Activated CD4-positive, alpha-beta memory T cell treated with anti-CD3 and anti-CD28 coated beads for 36 hours (primary cell): ENCODE data around the gene ZNF559. TPM values are rescaled to one million over a fixed set of nuclear protein-coding genes. Genes with fewer than 3 reads are reported as not detected.
"Not testable (repeated sequence)": the region's sequence is repeated elsewhere in the genome, so short reads cannot be mapped to it uniquely, and the experiment has no call there.

Experiments used
- CTCF ChIA-PET: fragments of 350-600 bp; sonication (Branson Sonifier 250); formaldehyde crosslinking; loops from one replicate; lab custom pipeline; 2021; ENCODE audit warnings: antibody characterized with exemption, inconsistent platforms; lab: Charles Lee
- POLR2A ChIA-PET: fragments of 350-600 bp; sonication (Branson Sonifier 250); formaldehyde crosslinking; loops from one replicate; lab custom pipeline; 2021; ENCODE audit warnings: antibody characterized with exemption; lab: Charles Lee
- DNase-seq: peaks from one replicate; pipeline ENCODE4 v3.0.0-alpha.2; 2020
- H3K27ac Mint-ChIP-seq: one replicate; pipeline ENCODE4 v1.8.0; 2021; ENCODE audit warnings: mixed read lengths
- H3K27me3 Mint-ChIP-seq: one replicate; pipeline ENCODE4 v1.8.0; 2021; ENCODE audit warnings: mixed read lengths
- H3K36me3 Mint-ChIP-seq: one replicate; pipeline ENCODE4 v1.8.0; 2021; ENCODE audit warnings: mixed read lengths
- H3K4me1 Mint-ChIP-seq: one replicate; pipeline ENCODE4 v1.8.0; 2021; ENCODE audit warnings: low read depth, mixed read lengths
- H3K4me3 Mint-ChIP-seq: one replicate; pipeline ENCODE4 v1.8.0; 2021; ENCODE audit warnings: mild to moderate bottlenecking, mixed read lengths
- H3K9me3 Mint-ChIP-seq: one replicate; pipeline ENCODE4 v1.8.0; 2021; ENCODE audit warnings: mixed read lengths
- intact Hi-C: fragments of 100-400 bp; cut with micrococcal nuclease; formaldehyde crosslinking; loops from one replicate; pipeline ENCODE4 v1.15.1; 2023
- total RNA-seq, 2 experiments: library from RNA; stranded (reverse); gene quantifications; one replicate each; pipeline ENCODE4 v1.2.3, GENCODE V29; 2021

The ZNF559 gene
- total RNA-seq, 2 experiments from 2014 or later = 8.0 to 9.4 TPM

DNA sequence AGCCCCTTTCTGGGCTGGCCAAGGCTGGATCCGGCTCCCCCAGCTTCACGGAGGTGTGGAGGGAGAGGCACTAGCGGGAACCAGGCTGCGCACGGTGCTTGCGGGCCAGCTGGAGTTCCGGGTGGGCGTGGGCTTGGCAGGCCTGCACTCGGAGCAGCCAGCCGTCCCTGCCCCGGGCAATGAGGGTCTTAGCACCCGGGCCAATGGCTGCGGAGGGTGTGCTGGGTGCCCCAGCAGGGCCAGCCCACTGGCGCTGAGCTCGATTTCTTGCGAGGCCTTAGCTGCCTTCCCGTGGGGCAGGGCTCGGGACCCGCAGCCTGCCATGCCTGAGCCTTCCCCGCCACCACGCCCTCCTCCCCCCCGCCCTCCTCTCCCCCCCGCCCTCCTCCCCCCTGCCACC is 2.6 kb upstream of the ZNF559 start:
- H3K36me3 Mint-ChIP-seq = peaks cover 28% of the 10 kb centered on the region

GRCh38 chr19:9321756-9322155 is 2.2 kb upstream of the ZNF559 start:
- H3K27me3 Mint-ChIP-seq, H3K27ac Mint-ChIP-seq, POLR2A ChIA-PET, DNase-seq, H3K4me3 Mint-ChIP-seq: not testable (repeated sequence)
- intact Hi-C loops = loop anchor here (5.0 kb wide), 2 partner anchors 179 to 471 kb away; partner anchors contain the start of gene ZNF317
- CTCF ChIA-PET = interaction anchor here (2.6 kb wide), 1 partner anchor 12 kb away, joined by 14 read pairs; the partner anchor contains the start of gene ZNF699
- Mint-ChIP-seq H3K4me1 (peaks cover 24% of the 10 kb centered on the region), H3K9me3 (peaks cover 44% of the 10 kb centered on the region), H3K36me3 (peaks cover 29% of the 10 kb centered on the region)

More for the DNA sequence above, 2.6 kb upstream of the ZNF559 start:
- Mint-ChIP-seq H3K4me3 (no peak overlapping the region), H3K4me1 (peaks cover 24% of the 10 kb centered on the region), H3K9me3 (peaks cover 43% of the 10 kb centered on the region), H3K27me3 (no peaks in the 10 kb centered on the region), H3K27ac (no peak overlapping the region)
- no peak for DNase-seq
- intact Hi-C loops = loop anchor here (5.0 kb wide), 2 partner anchors 179 to 471 kb away; partner anchors contain the start of gene ZNF317
- CTCF ChIA-PET = no interaction called here
- POLR2A ChIA-PET = no interaction called here

- DNase-seq, H3K27ac Mint-ChIP-seq, POLR2A ChIA-PET, H3K4me3 Mint-ChIP-seq, H3K27me3 Mint-ChIP-seq: not testable (repeated sequence)
- peaks cover 24% of the 10 kb centered on the region for H3K4me1 Mint-ChIP-seq
- H3K36me3 Mint-ChIP-seq = peaks cover 33% of the 10 kb centered on the region
- H3K9me3 Mint-ChIP-seq = peaks cover 46% of the 10 kb centered on the region
- CTCF ChIA-PET = interaction anchor here (2.6 kb wide), 1 partner anchor 12 kb away, joined by 14 read pairs; the partner anchor contains the start of gene ZNF699
- intact Hi-C loops = loop anchor here (5.0 kb wide), 2 partner anchors 180 to 470 kb away; partner anchors contain the start of gene ZNF317
Measured at GRCh38 chr19:9322201-9322600, 1.8 kb upstream of the ZNF559 start.

DNA sequence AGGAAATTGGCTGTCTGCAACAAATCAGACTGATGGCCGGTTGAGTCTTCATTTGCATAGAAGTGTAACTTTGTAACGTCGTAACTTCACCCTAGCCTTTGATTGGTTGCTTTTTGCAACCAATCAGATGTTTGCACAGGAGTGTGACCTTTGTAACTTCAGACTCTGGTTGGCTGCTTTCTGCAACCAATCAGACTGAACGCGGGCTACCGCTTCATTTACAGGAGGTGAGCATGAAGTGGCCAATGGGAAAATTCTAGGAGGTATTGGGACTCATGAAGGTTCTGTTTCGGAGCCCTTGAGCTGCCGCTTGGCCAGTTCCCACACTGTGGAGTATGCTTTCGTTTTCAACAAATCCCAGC is 441 bp upstream of the ZNF559 start:
- H3K27me3 Mint-ChIP-seq = no peaks in the 10 kb centered on the region
- POLR2A ChIA-PET = interaction anchor here (1.0 to 1.3 kb wide), 2 partner anchors 10 to 14 kb away, joined by 3 read pairs; partner anchors contain the start of gene ZNF699
- H3K9me3 Mint-ChIP-seq = peaks cover 50% of the 10 kb centered on the region
- H3K36me3 Mint-ChIP-seq = peaks cover 44% of the 10 kb centered on the region
- peak overlapping the region; percentile 92 for H3K27ac Mint-ChIP-seq
- peak overlapping the region; percentile 83 for H3K4me3 Mint-ChIP-seq
- H3K4me1 Mint-ChIP-seq = peaks cover 24% of the 10 kb centered on the region
- peak; percentile 73 for DNase-seq
- CTCF ChIA-PET = interaction anchor here (1.0 to 2.6 kb wide), 2 partner anchors 13 to 118 kb away, joined by 3 to 14 read pairs; partner anchors contain the start of gene ZNF699
- intact Hi-C loops = loop anchor here (5.0 kb wide), 2 partner anchors 181 to 469 kb away; partner anchors contain the start of gene ZNF317

GRCh38 chr19:9324584-9324962 is 594 bp downstream of the ZNF559 start:
- intact Hi-C loops = loop anchor here (1.0 to 5.0 kb wide), 4 partner anchors 14 to 468 kb away; partner anchors contain the start of genes ZNF121 and ZNF317
- Mint-ChIP-seq H3K9me3 (peaks cover 59% of the 10 kb centered on the region), H3K4me3 (peak overlapping the region; percentile 83), H3K27me3 (no peaks in the 10 kb centered on the region), H3K36me3 (peaks cover 53% of the 10 kb centered on the region), H3K27ac (peak overlapping the region; percentile 92), H3K4me1 (peaks cover 24% of the 10 kb centered on the region)
- ChIA-PET CTCF (no interaction called here), POLR2A (interaction anchor here (1.0 to 1.3 kb wide), 2 partner anchors 11 to 15 kb away, joined by 3 read pairs; partner anchors contain the start of gene ZNF699)
- DNase-seq = no peak

DNA sequence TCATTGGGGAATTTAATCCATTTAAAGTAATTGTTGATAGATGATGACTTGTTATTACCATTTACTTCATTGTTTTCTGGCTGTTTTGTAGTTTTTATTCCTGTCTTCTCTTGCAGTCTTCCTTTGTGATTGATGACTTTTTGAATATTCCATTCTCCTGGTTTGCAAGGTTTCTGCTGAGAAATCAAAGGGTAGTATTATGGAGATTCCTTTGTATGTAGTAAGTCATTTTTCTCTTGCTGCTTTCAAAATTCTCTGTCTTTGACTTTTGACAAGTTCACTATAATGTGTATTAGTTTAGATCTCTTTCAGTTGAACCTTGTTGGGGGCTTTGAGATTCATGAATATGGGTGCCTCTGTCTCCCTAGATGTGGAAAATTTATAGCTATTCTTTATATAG is 6.0 kb downstream of the ZNF559 start:
- Mint-ChIP-seq H3K9me3 (peaks cover 76% of the 10 kb centered on the region), H3K27ac (no peak overlapping the region), H3K4me3 (no peak overlapping the region), H3K4me1 (peaks cover 2% of the 10 kb centered on the region), H3K36me3 (peaks cover 81% of the 10 kb centered on the region), H3K27me3 (no peaks in the 10 kb centered on the region)
- intact Hi-C loops = no loop called here
- ChIA-PET CTCF (no interaction called here), POLR2A (no interaction called here)
- DNase-seq = no peak

- POLR2A ChIA-PET = no interaction called here
- intact Hi-C loops = no loop called here
- no peak for DNase-seq
Measured at GRCh38 chr19:9342610-9343304, 18.8 kb downstream of the ZNF559 start.

GRCh38 chr19:9345005-9345404 is 21.0 kb downstream of the ZNF559 start:
- no peaks in the 10 kb centered on the region for H3K27me3 Mint-ChIP-seq

More at GRCh38 chr19:9342610-9343304, 18.8 kb downstream of the ZNF559 start:
- CTCF ChIA-PET = no interaction called here
- H3K27me3 Mint-ChIP-seq = no peaks in the 10 kb centered on the region
- no peak overlapping the region for H3K4me3 Mint-ChIP-seq
- H3K27ac Mint-ChIP-seq = no peak overlapping the region
- H3K9me3 Mint-ChIP-seq = peaks cover 81% of the 10 kb centered on the region
- peaks cover 84% of the 10 kb centered on the region for H3K36me3 Mint-ChIP-seq
- H3K4me1 Mint-ChIP-seq = no peaks in the 10 kb centered on the region

DNA sequence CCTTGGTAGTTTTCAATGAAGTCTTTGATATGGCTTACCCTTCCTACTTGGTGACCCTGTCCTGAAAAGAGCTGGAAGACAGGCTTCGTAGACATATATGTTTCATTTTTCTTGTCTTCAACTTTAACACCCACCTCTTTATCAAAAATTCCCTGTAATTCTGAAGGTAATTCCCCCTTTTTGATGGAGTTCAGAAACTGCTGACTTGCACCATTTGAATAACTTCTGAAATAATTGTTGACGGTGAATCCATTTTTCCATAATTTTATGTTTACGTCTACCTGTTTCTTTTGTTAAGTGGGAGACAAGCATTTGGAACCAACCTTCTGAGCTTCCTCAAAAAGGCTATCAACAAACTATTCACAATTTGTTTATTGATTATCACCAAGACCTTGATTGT is 24.3 kb downstream of the ZNF559 start:
- POLR2A ChIA-PET = no interaction called here
- Mint-ChIP-seq H3K27ac (no peak overlapping the region), H3K27me3 (no peaks in the 10 kb centered on the region), H3K4me1 (no peaks in the 10 kb centered on the region), H3K36me3 (peaks cover 71% of the 10 kb centered on the region), H3K4me3 (no peak overlapping the region), H3K9me3 (peaks cover 75% of the 10 kb centered on the region)
- CTCF ChIA-PET = no interaction called here
- no peak for DNase-seq
- intact Hi-C loops = no loop called here

More at GRCh38 chr19:9345005-9345404, 21.0 kb downstream of the ZNF559 start:
- POLR2A ChIA-PET = no interaction called here
- CTCF ChIA-PET = no interaction called here
- intact Hi-C loops = no loop called here
- Mint-ChIP-seq H3K27ac (no peak overlapping the region), H3K4me1 (no peaks in the 10 kb centered on the region), H3K4me3 (no peak overlapping the region), H3K36me3 (peaks cover 81% of the 10 kb centered on the region), H3K9me3 (peaks cover 82% of the 10 kb centered on the region)
- no peak for DNase-seq

GRCh38 chr19:9348671-9349070 is 24.7 kb downstream of the ZNF559 start:
- H3K4me1 Mint-ChIP-seq = no peaks in the 10 kb centered on the region
- intact Hi-C loops = no loop called here
- CTCF ChIA-PET = no interaction called here
- H3K27me3 Mint-ChIP-seq = no peaks in the 10 kb centered on the region
- POLR2A ChIA-PET = no interaction called here
- no peak for DNase-seq
- no peak overlapping the region for H3K27ac Mint-ChIP-seq
- peaks cover 71% of the 10 kb centered on the region for H3K9me3 Mint-ChIP-seq
- H3K36me3 Mint-ChIP-seq = peaks cover 68% of the 10 kb centered on the region
- no peak overlapping the region for H3K4me3 Mint-ChIP-seq

DNA sequence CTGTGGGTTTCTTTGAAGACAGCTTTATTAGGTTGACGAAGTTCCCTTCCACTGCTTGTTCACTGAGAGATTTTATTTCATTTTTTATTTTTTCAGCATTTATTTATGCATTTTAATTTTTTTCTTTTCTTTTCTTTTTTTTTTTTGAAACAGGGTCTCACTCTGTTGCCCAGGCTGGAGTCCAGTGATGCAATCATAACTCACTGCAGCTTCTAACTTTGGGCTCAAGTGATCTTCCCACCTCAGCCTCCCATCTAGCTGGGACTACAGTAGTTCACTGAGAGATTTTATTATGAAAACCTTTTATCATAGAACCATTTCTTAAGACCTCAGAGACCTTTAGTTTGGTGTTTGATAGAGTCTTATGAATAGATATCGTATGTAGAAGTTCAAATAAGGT is 28.5 kb downstream of the ZNF559 start:
- intact Hi-C loops = no loop called here
- H3K27ac Mint-ChIP-seq = no peak overlapping the region
- no peak for DNase-seq
- H3K9me3 Mint-ChIP-seq = peaks cover 68% of the 10 kb centered on the region
- H3K4me3 Mint-ChIP-seq = no peak overlapping the region
- H3K36me3 Mint-ChIP-seq = peaks cover 51% of the 10 kb centered on the region
- H3K4me1 Mint-ChIP-seq = no peaks in the 10 kb centered on the region
- ChIA-PET CTCF (no interaction called here), POLR2A (no interaction called here)
- no peaks in the 10 kb centered on the region for H3K27me3 Mint-ChIP-seq

- intact Hi-C loops = no loop called here
- no peaks in the 10 kb centered on the region for H3K27me3 Mint-ChIP-seq
- peaks cover 53% of the 10 kb centered on the region for H3K36me3 Mint-ChIP-seq
- no peak overlapping the region for H3K4me3 Mint-ChIP-seq
- no peak overlapping the region for H3K27ac Mint-ChIP-seq
- ChIA-PET POLR2A (no interaction called here), CTCF (no interaction called here)
- H3K4me1 Mint-ChIP-seq = no peaks in the 10 kb centered on the region
- no peak for DNase-seq
- peaks cover 69% of the 10 kb centered on the region for H3K9me3 Mint-ChIP-seq
Measured at GRCh38 chr19:9353011-9353410, 29.0 kb downstream of the ZNF559 start.
